GM18868 (cell line): ENCODE data around the gene HSPB6.
A peak's percentile ranks its signal among the peaks of the same experiment; 100 is the strongest.

Source experiments
- ATAC-seq: cut with Tn5 transposase; IDR thresholded peaks from one replicate; pipeline ENCODE4 v1.9.1; 2021; ENCODE audit warnings: mild to moderate bottlenecking, moderate library complexity; ENCODE audit not compliant: unreplicated experiment

Gene HSPB6

DNA sequence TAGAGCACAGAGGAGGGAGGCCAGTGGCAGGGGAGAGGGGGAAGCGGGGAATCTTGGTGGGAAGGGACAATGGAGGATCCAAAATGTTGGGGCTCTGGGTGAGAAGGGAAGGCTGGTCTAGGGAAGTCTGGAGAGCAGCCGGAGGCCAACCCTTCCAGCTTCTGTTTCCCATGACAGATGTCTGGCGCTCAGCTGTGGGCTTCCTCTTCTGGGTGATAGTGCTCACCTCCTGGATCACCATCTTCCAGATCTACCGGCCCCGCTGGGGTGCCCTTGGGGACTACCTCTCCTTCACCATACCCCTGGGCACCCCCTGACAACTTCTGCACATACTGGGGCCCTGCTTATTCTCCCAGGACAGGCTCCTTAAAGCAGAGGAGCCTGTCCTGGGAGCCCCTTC is 10.3 kb downstream of the HSPB6 start:
- no peak for ATAC-seq

DNA sequence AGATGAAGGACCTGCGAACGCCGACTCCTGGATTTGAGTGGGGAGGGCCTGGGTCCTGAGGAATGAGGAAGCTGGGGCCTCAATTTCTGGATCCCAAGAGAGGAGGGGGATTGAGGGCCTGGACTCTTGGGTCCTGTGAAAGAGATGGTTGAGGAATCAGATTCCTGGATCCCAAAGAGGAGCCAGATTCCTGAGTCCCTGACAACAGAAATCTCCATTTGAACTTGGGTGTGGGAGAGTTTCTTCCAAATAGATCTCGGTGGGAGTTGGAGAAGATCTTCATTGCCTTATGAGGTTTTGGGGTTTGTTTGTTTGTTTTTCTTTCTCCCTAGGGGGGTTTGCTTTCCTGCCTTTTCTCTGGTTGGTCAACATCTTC is 10.8 kb downstream of the HSPB6 start:
- ATAC-seq, result no peak

DNA sequence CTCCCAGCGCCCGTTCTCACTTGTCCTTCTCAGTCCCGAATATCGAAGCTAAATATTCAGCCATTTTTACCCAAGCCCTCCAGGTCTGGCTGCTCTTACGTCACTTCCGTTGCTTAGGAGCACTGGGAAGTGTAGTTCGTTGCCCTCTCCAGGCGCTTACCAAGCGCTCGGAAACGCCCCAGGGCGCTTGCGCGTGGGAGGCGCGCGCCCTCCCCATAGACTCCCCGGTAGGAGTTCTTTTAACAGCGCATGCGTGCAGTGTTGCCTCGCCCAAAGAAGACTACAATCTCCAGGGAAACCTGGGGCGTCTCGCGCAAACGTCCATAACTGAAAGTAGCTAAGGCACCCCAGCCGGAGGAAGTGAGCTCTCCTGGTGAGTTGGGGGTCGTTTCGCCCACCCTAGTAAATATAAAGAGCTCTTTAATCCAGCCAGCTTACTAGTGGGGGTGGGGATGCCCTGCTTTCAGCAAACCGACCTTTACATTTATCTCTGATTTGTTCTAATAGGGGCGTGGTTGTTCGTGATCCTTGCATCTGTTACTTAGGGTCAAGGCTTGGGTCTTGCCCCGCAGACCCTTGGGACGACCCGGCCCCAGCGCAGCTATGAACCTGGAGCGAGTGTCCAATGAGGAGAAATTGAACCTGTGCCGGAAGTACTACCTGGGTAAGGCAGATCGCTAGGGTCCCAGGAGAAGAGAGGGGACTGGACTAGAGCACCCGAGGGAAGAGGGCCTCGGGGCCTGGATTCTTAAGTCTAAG is 11.3 kb downstream of the HSPB6 start, which contains the start of the genes PSENEN and U2AF1L4:
TSS of gene PSENEN (plus strand) at position 324 of the 759 bp plus-strand sequence. CDS start at position 604, 280 bp downstream.
TSS of gene U2AF1L4 (minus strand) at position 91 of the 759 bp plus-strand sequence. CDS start at position 64, 27 bp downstream.
- peak; percentile 43 for ATAC-seq

DNA sequence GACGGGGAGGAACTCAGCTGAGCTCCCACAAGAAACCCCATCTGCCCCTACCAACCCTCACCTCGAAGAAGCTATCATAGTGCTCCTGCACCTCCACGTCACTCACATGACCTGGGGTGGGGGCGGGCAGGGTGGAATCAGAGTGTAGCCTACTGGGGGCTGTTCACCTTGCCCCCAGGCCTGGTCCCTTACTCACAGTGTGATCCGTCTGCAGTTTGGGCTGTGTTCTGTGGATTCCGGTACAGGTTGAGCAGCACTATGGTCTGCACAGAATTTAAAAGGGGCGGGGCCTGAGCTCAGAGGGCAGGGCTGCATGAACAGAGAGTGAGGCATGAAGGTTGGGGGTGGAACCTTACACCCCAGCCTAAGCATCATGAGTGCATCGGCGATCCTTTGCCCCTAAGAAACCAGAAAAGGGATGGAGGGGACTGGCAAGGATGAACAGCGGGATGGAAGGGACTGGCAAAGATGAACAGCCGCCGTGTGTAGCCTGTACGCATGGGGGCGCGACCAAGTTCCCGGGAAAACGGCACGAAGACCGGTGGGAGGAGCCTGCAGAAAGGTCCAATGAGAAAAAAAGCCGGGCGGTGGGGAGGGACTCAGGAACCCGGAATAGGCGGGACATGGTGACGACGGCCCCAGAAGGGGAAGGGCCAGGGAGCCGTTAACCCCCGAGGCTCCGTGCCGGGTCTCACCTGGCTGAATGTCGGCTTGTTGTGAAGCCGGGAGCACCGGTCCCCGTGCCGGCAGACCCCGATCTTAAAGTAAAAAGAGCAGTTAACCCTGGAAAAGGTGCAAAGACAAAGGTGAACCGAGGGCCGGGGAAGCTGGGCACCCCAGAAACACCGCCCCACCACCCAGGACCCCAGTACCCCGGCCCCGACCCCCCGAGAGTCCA is 12.2 kb downstream of the HSPB6 start:
- no peak for ATAC-seq

DNA sequence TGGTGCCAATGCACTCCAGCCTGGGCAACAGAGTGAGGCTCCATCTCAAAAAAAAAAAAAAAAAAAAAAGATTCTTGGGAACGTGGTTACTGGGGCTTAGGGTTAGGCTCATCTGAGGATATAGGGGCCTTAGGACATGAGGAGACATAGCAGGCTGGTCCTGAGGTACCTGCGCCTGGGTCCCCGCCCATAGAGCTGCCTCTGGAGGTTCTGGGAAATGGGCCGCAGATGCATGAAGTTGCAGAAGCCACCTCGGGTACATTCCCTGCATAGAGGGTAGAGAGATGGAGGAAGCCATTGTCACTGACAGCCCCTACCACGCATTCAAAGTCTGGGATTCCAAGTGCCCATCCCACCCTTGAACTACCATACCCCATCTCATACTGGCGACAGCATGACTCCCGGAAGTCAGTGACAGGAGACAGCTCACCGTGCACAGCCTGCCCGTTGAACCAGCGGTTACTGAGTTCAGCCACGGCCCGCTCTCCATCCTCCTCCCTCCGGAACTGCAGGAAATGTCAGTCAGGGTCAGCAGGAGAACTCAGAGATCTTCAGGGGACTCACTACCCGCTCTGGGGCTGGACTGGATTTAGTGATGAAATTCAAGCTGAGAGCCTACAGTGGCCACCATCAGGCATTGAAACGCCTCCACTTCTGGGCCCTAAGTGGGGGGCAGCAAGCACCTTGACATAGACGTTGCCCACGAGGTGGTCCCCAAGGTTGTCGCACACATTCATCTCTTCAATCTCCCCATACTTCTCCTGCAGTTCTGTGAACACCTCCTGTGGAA is 13.0 kb downstream of the HSPB6 start:
- no peak for ATAC-seq

DNA sequence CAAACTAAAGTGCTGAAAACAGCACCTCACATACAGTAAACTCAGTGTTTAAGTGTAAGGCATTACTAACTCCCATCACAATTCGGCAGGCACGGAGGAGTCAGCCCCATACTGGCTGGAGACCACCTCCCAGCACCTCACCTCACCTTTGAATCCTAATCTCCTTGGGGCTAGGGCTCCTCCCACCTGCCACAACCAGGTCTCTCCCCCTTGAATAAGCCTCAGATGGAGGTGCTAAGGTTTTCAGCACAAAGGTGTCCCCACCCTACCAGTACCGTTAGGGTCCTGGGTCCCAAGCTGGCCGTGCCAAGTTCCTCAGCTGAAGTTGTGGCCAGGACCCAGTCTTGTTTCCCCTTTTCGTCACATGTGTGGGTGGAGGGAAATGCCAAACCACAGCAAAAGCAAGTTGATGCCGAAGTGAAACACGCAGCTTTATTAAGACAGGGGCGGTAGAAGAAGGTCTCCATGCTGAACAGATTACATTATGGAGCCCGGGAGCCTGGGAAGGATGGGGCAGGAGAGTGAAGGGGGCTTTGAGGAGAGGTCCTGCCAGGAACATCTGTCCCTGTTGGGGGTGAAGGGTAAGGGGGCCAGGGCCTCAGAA is 14.6 kb downstream of the HSPB6 start, which contains the start of gene IGFLR1:
TSS of gene IGFLR1 (minus strand) at position 332 of the 604 bp plus-strand sequence. CDS start 1,272 bp downstream, outside the sequence.
- no peak for ATAC-seq

DNA sequence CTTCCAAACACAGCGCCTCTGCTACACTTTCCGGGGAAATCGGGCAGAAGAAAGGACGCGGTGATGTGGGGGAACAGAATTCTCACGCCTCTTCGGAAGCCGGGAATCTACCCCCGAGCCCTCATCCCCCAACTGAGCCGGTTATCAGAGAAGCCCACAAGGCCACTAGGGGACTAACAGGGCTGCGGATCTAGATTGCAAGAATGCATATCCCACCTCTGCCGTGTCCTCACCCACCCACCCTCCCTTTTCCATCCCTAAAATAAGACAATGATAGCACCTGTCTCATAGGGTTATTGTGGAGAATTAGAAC is 15.7 kb downstream of the HSPB6 start:
- ATAC-seq, result no peak

DNA sequence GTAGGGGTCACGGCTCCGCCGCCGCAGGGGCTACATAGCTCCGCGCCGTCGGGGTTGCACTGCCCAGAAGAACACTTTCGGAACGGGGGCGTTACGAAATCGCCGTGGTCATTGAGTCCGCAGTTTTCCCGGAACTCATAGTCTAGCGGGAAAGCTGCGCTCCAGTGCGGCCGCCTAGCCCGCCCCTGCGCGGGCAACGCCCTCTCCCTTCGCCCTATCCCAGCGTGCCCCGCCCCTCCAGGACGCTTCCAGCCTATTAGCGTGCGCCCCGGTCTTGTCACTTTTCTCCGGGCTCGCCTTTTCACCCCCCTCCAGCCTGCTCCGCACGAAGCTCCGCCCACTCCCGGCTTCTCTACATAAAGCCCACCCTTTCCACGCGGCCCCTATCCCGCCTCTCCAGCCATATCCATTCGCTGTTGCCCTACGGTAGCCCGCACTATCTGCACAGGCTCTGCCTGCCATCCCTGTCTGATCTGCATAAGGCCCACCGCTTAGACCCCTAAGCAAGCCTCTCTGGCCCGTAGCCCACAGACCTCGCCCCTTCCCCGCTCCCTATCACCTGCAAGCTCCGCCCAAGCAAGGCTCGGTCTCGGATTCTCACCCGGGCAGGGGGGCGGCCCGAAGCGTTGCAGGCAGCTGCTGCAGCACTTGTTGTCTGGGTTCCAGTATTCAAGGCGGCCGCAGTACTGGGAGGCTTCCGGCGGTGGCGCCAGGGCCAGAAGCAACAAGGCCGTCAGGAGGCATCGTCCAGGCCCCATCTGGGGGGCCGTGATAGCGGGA is 16.2 kb downstream of the HSPB6 start:
- ATAC-seq, result peak; percentile 64

DNA sequence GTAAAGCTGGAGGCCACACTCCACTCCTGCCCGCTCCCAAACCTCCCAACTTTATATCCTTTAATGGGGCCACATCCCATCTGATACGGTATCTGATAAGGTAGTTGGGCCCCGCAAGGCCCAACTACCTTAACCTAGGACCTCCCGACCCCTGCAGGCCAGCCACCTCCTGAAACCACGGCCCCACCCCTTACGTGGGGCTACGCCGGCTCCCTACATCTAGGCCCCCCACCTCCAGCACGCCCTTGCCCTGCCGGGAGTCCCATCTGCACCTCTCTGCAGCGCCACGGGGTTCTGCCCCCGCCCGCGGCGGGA is 16.8 kb downstream of the HSPB6 start:
- ATAC-seq, result peak; percentile 5

DNA sequence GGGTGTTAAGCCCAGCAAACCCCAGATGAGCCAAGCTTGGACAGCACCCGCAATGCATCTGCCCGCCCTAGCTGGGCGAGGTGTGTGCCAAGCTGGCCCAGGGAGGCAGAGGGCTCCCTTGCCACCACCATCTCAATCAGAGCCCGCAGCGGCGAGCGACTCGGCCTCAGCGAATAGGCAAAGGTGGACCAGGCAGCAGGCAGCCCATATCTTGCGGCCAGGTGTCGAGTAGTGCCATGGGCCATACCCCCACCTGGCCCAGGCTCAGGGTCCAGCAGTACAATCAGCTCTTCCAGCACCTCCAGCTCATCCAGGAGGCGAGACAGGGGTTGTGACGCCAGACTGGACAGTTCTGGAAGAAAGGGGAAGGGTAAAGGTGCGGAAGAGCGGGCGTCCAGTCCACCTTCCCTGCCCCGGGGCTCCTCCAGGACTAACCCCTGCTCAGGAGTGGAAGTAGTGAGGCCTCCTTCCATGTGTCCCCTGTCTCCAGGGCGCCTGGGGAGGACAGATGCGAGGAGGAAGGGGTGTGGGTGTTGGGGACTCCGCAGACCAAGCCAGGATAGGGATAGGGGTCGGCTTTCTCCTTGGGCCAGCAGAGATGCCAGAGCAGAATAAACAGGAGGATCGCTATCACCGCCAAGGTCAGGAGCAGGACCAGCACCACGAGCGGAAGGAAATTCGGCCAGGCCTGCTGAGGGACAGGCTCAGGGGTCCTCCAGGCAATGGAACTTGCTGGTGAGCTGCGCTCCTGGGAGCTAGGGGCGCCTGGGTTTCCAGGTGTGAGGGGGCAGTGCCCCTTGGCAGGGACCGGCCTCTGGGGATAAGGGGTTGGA is 17.3 kb downstream of the HSPB6 start:
- no peak for ATAC-seq

DNA sequence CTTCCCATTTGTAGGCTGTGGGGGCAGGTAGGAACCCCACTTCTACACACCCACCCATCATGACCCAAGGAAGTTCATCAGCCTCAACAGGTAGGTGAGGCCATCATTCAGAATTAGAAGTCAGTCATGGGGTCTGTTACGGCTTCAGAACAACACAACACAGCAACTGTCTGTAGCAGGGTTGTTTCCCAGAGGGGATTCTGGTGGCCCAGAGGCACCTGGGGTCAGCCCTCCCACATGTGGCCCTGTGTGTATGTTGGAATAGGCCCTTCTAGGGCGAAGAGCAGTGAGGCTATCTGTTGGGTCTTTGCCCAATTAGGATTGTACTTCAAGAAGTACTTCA is 18.0 kb downstream of the HSPB6 start:
- no peak for ATAC-seq

DNA sequence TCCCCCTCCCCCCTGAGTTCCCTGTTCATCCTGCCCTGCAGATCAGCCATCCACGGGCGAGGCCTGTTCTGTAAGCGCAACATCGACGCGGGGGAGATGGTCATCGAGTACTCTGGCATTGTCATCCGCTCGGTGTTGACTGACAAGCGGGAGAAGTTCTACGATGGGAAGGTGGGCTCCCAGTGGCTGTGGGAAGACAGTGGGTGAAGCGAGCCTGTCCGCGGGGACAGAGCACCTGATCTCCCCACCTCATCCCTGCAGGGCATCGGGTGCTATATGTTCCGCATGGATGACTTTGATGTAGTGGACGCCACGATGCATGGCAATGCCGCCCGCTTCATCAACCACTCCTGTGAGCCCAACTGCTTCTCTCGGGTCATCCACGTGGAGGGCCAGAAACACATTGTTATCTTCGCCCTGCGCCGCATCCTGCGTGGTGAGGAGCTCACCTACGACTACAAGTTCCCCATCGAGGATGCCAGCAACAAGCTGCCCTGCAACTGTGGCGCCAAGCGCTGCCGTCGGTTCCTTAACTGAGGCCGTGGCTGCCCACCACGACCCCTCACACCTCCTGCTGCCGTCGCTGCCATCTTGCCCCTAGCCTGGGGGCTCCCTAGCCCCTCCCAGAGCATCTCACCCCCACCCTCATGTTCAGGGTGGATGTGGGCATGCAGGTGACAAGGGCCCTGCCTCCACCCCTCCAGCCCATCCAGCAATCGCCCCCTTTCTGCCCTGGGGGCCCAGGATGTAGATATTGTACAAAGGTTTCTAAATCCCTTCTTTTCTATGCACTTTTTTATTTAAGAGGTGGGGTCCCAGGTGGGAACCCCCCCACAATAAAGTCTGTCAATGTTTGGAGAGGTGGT is 18.6 kb downstream of the HSPB6 start:
- ATAC-seq, result no peak

DNA sequence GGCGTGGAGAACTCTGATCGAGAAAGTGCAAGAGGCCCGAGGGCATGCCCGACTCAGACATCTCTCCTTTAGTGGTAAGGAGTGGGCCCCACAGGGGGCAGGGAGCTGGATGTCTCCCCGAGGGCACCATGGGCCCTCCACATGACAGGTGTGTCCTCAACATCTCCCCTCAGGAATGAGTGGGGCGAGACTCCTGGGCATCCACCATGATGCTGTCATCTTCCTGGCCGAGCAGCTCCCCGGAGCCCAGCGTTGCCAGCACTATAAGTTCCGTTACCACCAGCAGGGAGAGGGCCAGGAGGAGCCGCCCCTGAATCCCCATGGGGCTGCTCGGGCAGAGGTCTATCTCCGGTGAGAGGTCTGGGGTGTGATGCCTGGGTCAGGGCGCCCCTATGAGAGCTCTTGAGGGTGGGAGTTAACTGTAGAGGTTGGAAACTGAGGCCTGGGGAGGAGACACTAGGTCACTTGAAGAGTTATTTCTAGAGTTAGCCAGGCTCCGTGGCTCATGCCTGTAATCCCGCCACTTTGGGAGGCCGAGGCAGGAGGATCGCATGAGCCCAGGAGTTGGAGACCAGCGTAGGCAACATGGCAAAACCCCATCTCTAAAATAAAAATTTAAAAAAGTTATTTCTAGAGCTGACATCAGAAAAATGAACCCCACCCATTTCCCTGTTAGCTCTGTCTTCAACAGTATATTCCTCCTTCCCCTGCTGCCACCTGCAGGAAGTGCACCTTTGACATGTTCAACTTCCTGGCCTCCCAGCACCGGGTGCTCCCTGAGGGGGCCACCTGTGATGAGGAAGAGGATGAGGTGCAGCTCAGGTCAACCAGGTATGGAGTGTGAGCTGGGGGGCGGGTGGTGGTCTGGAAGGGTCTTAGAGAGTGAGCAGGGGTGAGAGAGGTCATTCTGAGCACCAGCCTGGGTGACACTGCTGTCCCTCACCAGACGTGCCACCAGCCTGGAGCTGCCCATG is 19.6 kb downstream of the HSPB6 start:
- ATAC-seq, result no peak

DNA sequence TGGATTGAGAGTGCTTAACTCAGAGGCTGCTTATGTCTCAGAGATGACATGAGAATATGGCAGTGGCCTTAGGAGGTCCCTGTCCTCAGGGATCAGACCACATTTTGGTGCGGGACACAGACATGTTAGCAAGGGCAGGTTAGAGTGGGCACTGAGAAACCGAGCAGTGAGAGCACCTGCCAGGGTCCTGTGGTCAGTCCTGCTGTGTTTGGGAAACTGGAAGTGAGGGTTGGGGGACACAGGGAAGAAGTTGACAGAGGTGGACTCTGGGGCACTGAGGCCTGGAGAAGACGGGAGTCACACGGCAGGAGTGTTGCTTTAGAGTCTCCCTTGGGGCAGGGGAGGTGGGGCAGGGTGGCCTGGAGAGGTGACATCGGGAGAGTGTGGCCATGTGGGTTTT is 21.9 kb downstream of the HSPB6 start:
- no peak for ATAC-seq

DNA sequence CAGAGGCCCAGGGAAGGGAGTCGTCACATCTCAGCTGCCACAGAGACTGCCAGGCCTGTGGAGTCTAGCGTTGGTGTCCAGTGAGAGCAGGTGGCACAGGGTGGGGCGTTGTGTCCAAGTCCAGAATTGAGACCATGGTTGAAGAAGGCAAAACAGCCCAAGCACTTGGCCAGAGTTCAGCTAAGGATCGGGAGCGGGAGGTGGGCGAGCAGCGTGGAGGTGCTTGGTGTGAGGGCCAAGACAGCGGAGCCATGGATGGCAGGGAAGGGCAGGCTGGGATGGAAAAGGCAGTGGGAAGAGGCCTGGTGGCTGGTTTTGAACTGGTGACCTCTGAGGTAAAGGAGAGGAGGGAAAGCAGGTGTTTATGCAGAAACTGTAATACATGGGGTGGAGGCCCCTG is 22.6 kb downstream of the HSPB6 start:
- no peak for ATAC-seq

DNA sequence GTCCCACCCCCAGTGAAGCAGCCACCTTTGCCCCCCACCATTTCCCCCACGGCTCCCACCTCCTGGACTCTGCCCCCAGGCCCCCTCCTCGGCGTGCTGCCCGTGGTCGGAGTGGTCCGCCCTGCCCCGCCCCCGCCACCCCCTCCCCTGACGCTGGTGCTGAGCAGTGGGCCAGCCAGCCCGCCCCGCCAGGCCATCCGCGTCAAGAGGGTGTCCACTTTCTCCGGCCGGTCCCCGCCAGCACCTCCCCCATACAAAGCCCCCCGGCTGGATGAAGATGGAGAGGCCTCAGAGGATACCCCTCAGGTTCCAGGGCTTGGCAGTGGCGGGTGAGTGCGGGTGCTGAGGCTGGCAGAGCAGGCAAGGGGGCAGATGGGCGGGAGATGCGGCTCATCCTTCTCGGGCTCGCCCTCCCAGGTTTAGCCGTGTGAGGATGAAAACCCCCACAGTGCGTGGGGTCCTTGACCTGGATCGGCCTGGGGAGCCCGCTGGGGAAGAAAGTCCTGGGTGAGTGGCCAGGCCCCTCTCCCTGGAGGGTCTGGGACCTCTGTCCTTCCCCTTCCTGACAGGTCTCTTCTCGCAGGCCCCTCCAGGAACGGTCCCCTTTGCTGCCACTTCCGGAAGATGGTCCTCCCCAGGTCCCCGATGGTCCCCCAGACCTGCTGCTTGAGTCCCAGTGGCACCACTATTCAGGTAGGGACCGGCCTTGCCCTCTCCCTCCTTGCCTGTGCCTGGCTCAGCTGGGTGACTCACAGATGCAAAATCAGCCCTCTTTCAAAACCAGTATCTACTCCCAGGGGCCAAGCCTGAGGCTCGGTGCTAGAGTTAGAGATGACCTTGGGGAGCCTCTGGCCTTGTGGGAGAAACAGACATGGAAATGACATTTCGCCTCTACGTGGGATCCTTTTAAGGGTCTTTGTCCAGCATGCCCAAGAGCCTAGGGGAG is 23.4 kb downstream of the HSPB6 start:
- no peak for ATAC-seq
